OCI-LY3 (cell line): Measurements from ENCODE around the gene CACNA1G.

Experiments used
- EZH2phosphoT487 ChIP-seq: fragments of 200-600 bp; shearing (Covaris generic); IDR thresholded peaks from 2 replicates; pipeline ENCODE4 v1.6.1; 2018; ENCODE audit warnings: antibody characterized with exemption, mixed run types, low read depth
- TF ChIP-seq, protein P1 (sequence below): fragments of 200-600, 300-600 bp; sonication (generic); IDR thresholded peaks from 2 replicates; pipeline ENCODE4 v1.5.1; 2014; ENCODE audit warnings: antibody characterized with exemption, low read length, low read depth

GRCh38 chr17:50621574-50622031 lies 61.1 kb downstream of the CACNA1G start:
- TF ChIP-seq, protein P1, sequence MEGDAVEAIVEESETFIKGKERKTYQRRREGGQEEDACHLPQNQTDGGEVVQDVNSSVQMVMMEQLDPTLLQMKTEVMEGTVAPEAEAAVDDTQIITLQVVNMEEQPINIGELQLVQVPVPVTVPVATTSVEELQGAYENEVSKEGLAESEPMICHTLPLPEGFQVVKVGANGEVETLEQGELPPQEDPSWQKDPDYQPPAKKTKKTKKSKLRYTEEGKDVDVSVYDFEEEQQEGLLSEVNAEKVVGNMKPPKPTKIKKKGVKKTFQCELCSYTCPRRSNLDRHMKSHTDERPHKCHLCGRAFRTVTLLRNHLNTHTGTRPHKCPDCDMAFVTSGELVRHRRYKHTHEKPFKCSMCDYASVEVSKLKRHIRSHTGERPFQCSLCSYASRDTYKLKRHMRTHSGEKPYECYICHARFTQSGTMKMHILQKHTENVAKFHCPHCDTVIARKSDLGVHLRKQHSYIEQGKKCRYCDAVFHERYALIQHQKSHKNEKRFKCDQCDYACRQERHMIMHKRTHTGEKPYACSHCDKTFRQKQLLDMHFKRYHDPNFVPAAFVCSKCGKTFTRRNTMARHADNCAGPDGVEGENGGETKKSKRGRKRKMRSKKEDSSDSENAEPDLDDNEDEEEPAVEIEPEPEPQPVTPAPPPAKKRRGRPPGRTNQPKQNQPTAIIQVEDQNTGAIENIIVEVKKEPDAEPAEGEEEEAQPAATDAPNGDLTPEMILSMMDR = no peak
- no peak for TF ChIP-seq EZH2phosphoT487
